GM18517 (cell line): Measurements from ENCODE around the gene WDR7.
A peak's percentile ranks its signal among the peaks of the same experiment; 100 is the strongest.
"Not testable (repeated sequence)": the region's sequence is repeated elsewhere in the genome, so short reads cannot be mapped to it uniquely, and the experiment has no call there.

Experiments used
- ATAC-seq: cut with Tn5 transposase; IDR thresholded peaks from one replicate; pipeline ENCODE4 v1.9.1; 2021; ENCODE audit warnings: mild to moderate bottlenecking, moderate library complexity; ENCODE audit not compliant: unreplicated experiment

Gene WDR7

GRCh38 chr18:56652802-56653201 is 1.6 kb downstream of the WDR7 start:
- no peak for ATAC-seq

- ATAC-seq = not testable (repeated sequence)
Observed at GRCh38 chr18:56654280-56654679, 3.1 kb downstream of the WDR7 start.

GRCh38 chr18:56658261-56658660 is 7.1 kb downstream of the WDR7 start:
- ATAC-seq = no peak

- ATAC-seq = no peak
Observed at GRCh38 chr18:56659111-56659510, 8.0 kb downstream of the WDR7 start.

GRCh38 chr18:56660655-56661054 is 9.5 kb downstream of the WDR7 start:
- no peak for ATAC-seq

- no peak for ATAC-seq
Observed at GRCh38 chr18:56661360-56662062, 10.4 kb downstream of the WDR7 start.

GRCh38 chr18:56662063-56662408 is 10.9 kb downstream of the WDR7 start:
- ATAC-seq = no peak

GRCh38 chr18:56662502-56662901 is 11.3 kb downstream of the WDR7 start:
- ATAC-seq = no peak

GRCh38 chr18:56662902-56663301 is 11.7 kb downstream of the WDR7 start:
- no peak for ATAC-seq

GRCh38 chr18:56672391-56672790 is 21.2 kb downstream of the WDR7 start:
- ATAC-seq = no peak

- ATAC-seq = no peak
Observed at GRCh38 chr18:56672981-56673380, 21.8 kb downstream of the WDR7 start.

- ATAC-seq = no peak
Observed at GRCh38 chr18:56676639-56677038, 25.5 kb downstream of the WDR7 start.

GRCh38 chr18:56678836-56679565 is 27.8 kb downstream of the WDR7 start:
- ATAC-seq = no peak

GRCh38 chr18:56684277-56684676 is 33.1 kb downstream of the WDR7 start:
- no peak for ATAC-seq

GRCh38 chr18:56691530-56691929 is 40.4 kb downstream of the WDR7 start:
- ATAC-seq = no peak

- ATAC-seq = no peak
Observed at GRCh38 chr18:56696966-56697365, 45.8 kb downstream of the WDR7 start.

GRCh38 chr18:56702946-56703345 is 51.8 kb downstream of the WDR7 start:
- ATAC-seq = no peak

- ATAC-seq = peak; percentile 99
Observed at GRCh38 chr18:56709463-56709862, 58.3 kb downstream of the WDR7 start.

- ATAC-seq = no peak
Observed at GRCh38 chr18:56711708-56712445, 60.7 kb downstream of the WDR7 start.

GRCh38 chr18:56712761-56713160 is 61.6 kb downstream of the WDR7 start:
- no peak for ATAC-seq

- ATAC-seq = no peak
Observed at GRCh38 chr18:56715121-56715520, 64.0 kb downstream of the WDR7 start.

- no peak for ATAC-seq
Observed at GRCh38 chr18:56716692-56717146, 65.6 kb downstream of the WDR7 start.
